GM21515 (cell line): ENCODE data around the gene AGTRAP.
A peak's percentile ranks its signal among the peaks of the same experiment; 100 is the strongest.

Experiments used
- ATAC-seq: cut with Tn5 transposase; IDR thresholded peaks from one replicate; pipeline ENCODE4 v1.9.1; 2021; ENCODE audit not compliant: unreplicated experiment

Gene AGTRAP, protein sequence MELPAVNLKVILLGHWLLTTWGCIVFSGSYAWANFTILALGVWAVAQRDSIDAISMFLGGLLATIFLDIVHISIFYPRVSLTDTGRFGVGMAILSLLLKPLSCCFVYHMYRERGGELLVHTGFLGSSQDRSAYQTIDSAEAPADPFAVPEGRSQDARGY

DNA sequence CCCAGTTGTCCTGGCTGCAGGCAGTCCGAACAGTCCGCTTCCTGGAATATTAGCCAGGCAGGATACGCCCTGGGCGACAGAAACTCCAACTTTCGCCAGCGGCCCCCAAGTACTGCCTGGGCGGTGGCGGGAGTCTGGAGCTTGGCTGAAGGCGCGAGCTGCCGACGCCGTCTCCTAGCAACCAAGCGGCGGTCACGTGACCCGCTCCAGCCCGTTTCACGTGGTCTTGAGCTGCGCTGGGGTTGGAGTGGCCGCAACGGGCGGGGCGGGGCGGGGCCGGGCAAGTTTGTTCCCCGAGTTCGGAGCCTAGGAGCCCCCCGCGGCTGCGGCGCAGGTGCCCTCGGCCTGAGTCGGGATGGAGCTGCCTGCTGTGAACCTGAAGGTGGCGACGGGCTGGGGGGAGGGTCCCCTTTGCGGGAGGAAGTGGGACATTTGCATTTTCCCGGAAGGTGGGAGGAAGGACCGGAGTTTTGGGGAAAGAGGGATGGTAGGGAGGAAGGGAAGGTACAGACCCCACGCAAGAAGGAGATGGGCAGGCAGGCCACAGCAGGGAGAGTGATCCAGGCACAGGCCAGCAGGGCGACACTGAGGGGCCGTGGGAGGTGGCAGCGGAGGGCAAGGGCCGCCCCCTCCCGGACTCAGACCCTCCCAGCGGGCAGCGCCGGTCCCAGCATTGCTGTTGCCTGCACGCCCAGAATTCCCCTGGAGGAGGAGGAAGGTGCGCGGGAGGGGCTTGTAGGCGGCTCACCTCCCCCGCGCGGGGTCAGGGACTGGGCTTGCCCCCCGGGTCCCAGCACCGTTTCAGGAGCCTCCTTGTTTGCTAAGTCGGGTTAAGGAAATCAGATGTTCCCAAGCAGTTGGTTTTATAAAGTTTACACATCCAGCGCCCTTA is at the start of gene AGTRAP:
Gene AGTRAP, plus strand, starts transcription at position 283 of the 892 bp plus-strand sequence. Its CDS starts 73 bp downstream, at position 356.
- peak; percentile 58 for ATAC-seq

DNA sequence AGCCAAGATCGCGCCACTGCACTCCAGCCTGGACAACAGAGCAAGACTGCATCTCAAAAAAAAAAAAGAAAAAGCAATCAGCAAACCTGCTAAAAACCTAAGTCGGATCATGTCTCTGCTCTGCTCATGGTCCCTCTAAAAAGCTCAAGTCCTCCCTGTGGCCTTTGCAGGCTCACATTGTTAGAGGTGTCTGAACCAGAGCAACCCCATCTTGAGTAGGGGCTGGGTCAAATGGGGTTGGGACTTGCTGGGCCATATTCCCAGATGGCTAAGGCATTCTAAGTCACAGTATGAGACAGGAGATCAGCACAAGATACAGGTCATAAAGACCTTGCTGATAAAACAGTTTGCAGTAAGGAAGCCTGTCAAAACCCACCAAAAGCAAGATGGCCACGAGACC is 47.4 kb upstream of the AGTRAP start:
- ATAC-seq: no peak

DNA sequence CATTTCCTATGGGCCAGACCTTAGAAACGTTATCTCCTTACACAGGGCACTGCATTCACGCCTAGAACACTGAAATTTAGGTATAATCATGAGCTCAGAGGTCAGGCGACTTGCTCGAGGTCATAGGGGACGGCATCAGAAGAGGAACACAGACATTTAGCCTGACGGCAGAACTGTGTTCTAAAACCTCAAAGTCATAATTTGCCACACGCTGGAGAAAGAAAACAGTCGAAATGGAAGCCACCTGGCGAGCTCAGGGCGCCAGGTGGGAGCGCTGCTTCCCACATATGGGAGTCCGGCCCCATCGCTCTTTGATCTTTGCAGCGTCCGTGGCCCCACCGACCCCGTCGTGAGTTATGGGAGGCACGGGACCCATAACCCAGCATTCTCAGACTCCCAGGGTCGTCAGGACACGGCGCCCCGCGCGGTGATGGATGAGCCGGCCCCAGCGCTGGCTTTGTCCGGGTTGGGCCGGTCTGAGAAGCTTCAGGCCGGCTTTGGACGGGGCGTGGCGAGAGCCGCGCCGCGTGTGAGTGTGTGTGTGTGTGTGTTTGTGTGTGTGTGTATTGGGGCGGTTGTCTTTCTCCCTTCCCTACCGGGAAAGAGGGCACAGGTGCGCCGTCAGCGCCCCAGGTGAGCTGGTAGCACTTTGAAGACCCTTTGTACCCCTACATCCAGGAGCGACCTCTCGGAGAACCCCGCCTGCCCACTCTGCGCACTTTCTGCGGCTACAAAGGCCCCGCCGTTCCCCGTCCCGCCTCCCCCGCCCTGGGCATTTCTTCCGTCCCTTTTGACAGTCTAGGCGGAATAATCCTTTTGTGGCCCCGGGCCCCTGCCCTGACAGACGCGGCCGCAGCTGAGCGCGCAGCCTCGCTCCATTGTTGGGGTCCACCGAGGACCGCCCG is 45.3 kb upstream of the AGTRAP start:
- no peak for ATAC-seq

DNA sequence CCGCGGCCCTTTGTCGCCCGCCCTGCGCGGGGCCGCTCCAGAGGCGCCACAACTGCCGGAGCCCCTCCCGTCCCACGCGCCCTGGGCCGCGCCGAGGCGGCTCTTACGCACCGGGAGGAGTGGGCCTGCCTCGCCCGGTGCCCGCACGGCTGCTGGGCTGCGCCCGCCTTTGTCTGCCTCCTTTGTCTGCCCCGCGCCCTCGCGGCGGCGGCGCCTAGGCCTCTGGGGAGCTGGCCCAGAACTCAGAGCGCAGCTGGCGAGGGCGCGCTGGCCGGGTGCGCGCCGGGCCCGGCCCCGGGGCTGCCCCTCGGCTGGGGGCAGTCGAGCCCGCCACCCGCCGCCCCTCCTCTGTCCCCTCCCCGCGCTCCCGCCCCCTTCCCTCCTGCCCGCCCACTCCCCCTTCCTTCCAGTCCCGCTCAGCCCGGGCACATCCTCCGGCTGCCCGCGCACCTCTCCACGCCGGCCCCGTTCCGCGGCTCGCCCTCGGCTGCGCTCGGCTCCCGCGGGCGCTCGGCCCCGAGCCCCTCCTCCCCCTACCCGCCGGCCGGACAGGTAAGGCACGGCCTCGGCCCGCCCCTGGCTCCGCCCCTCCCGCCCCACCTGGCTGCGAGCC is 44.5 kb upstream of the AGTRAP start, which contains the start of gene DRAXIN:
Gene DRAXIN, plus strand, starts transcription at position 409 of the 613 bp plus-strand sequence. CDS start 14,549 bp downstream, outside the sequence.
- ATAC-seq: no peak

DNA sequence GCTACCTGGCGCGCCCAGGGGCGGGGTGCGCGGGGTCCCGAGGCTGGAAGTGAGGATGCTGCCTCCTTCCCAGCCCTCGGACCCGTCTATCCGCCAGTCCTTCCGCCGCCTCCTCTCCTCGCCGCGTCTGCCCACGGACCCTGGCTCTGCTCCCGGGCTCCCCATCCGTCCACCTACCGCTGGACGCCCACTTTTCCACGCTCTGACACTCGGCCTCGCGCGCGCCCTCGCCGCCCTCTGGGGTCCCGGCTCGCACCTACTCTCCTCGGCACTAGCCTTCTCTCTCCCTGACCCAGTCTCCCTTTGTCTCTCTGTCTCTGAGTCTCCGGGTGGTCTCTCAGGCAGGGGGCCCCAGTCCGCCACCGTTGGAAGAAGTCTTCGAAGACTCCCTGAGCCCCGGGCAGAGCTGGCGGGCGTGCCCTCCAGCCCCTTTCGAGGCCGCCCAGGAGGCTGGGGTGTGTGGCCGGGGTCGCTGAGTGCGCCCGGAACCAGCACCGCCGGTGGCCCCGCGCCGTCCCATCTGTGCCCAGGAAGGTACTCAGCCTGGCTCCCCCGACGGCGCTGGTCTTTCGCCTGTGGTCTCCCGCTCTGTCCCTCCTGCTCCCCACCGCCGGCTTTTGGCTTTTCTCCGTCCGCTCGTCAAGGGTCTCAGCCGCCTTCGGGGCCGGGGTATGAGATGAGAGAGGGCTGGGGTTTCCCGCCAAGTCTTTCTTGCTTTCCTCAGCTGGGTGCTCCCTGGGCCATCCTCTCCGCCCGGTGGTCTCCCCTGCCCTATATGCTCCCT is 43.8 kb upstream of the AGTRAP start:
- no peak for ATAC-seq

DNA sequence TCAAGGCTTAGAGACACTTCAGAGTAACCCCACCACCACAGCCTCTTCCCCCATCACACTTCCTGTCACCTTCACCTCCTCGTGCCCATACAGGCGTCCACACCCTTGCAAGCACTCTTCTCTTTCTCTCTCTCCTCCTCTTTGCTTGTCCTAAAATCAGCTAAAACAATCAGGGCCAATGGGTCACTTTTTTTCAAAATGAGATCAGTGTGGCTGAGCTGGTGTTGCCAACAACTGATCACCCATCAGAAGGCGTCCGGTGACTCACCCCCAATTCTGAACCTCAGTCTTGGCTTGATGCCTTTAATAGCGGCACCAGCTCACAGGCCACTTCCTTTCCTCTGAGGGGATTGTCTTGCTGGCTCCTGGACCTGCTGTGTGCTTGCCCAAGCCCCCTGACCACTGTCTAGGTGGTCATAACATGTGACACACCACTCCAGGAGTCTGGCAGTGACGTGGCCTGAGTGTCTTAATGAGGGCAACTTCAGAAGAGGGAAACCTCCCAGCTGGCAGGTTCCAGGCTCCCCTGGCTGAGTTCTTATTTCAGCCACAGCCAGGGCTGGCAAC is 42.8 kb upstream of the AGTRAP start:
- ATAC-seq: no peak

DNA sequence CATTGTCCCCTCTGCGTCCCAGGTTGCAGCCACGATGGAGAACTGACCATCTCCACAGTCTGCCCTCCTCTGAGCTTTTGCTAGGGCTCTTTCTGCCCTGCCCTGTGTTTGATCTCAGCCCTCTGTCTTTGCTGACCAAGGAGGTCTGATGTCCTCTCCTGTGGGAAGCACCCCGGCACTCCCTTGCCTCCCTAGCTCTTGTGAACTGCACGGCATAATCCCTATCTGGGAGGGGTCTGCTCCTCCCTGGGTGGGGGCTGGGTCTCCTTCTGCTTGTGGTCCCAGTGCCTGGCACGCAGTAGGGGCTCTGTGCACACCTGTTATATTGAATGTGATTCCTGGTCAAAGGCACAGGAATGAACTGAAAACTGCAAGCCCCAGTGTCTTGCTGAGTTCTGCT is 42.0 kb upstream of the AGTRAP start:
- ATAC-seq: no peak

DNA sequence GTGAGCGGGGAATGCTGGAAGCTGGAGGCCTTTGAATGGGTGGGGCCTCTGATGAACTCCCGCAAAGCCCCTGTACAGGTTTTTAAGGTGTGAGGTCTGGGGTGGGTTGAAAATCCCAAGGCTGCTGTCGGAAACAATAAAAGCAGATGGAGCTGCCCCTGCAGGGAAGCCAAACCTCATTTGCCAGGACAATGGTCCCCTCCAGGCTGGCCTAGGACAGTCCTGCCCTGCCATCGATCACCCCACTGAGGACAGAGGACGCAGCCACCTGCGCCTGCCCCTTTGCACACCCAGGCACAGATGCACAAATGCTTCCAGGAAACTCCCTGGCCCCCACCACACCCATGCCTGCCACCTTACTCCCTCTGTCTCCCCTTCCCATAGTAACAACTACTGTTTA is 40.1 kb upstream of the AGTRAP start:
- ATAC-seq: no peak

DNA sequence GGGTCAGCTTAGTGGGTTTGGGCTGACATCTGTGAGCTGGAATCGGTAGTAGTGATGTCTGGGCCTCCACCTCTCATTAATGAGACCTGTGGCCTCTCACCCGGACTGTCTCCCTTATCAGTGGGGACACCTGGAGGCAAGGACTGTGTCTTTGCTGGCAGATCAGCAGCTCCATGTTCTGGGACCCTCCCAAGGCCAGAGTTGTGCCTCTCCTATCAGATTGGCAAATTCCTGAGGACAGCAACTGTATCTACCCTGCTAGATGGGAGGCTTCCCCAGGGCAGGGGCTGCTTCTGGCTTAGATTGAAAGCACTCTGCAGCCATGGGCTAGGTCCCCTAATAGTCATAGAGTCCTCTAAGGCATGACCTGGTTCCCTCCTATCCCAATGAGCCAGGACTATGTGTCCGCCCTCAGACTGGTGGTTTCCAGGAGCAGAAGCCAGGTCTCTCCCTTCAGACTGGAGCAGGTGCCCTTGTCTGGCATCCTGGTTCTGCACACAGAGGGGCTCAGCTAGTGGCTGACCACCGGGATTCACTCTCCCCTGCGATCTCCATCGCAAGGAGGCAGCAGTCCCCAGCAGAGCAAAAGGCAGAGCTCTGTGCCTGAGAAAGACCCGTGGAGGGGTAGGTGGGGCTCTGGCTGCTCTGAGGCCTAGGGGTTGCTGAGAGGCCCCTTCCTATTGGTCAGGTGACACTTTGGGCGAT is 38.6 kb upstream of the AGTRAP start:
- no peak for ATAC-seq

DNA sequence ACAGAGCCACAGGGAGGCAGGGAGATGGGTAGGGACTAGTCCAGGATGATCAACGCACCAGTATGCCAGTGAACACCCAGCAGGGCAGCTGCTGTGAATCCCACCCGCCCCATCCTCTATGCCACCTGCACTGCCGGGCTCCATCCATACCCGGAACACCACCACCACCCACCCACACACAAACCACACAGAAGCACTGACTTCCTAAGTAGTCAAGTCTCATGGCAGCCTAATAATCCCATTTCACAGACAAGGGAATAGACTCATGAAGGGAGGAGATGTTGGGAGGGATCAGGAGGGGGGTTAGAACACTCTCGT is 38.1 kb upstream of the AGTRAP start:
- no peak for ATAC-seq

DNA sequence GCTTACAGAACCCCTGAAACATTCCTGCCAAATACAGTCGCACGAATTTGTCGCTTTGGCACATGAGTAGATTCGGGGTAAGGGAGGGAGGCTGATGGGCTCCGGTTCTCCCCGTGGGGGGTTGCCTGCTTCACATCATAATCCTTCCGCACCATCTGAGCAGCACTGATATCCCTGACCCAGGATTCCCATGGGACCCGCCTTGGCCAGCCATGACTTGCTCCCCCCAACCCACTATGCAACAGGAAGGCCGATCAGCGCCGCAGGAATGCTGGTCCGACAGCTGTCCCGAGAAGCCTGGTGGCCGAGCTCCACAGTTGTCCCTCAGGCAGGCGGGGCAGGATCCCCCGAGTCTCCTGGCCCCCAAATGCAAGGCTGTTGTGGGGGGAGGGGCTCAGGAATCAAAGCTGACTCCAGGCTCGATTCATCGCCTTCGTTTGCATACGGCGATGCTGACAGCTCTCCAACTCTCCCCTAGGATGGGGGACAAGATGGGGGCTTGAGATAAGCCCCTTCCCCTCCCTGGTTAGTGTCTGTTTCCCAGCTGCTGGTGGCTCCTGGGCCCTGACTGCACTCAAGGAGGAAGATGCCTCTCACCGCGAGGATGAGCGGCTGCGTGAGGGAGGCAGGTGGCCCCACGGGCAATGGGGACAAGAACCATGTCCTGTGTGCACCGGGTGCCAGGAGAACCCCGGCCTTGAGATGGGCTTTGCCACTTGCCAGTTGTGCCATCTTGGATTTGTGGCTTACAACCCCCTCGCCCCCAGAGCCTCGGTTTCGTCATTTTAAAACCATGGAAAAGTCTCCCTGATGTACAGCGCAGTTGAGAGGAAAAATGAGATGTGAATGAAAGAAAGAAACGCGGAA is 35.1 kb upstream of the AGTRAP start:
- no peak for ATAC-seq

DNA sequence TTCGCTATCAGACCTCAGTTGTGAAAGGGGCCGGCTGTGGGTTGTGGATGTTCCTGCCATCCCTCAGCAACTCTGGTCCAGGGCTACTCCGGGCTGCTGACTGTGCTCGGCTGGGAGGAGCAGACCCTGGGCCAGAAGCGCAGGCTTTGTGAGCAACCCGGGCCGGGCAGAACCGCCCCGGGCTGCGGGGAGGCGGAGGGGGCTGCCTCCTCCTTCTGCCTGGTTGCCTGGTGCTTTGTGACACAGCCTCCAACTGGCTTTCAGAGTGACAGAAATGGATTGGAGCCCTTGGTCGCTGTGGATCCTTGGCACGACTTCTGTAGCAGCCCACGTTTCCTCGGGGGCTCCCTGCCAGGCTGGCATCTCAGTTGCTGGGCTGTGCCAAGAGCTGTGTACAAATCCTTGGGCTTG is 34.4 kb upstream of the AGTRAP start:
- no peak for ATAC-seq

DNA sequence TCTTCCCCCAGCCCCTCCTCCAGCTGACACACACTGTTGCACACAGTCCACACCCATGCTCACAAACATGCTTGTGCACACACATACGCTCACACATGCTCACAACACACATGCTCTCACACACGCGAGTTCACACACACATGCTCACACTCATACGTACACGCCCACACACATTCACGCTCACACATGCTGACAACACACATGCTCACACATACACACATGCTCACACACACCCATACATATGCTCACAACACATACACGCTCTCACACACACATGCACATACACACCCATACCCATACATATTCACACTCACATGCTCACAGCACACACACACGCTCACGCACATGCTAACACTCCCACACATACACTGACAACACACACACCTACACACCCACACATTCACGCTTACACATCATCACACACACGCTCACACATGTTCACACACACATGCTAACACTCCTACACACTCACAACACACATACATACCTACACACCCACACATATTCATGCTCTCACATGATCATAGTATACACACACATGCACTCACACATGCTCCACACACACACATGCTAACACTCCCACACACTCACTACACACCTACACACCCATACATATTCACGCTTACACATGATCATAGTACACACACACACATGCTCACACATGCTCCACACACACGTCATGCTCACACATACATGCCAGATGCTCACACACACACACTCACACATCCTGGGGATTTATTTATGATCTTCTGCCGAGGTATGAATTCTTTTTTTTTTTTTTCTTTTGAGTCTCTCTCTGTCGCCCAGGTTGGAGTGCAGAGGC is 33.7 kb upstream of the AGTRAP start:
- ATAC-seq: no peak

DNA sequence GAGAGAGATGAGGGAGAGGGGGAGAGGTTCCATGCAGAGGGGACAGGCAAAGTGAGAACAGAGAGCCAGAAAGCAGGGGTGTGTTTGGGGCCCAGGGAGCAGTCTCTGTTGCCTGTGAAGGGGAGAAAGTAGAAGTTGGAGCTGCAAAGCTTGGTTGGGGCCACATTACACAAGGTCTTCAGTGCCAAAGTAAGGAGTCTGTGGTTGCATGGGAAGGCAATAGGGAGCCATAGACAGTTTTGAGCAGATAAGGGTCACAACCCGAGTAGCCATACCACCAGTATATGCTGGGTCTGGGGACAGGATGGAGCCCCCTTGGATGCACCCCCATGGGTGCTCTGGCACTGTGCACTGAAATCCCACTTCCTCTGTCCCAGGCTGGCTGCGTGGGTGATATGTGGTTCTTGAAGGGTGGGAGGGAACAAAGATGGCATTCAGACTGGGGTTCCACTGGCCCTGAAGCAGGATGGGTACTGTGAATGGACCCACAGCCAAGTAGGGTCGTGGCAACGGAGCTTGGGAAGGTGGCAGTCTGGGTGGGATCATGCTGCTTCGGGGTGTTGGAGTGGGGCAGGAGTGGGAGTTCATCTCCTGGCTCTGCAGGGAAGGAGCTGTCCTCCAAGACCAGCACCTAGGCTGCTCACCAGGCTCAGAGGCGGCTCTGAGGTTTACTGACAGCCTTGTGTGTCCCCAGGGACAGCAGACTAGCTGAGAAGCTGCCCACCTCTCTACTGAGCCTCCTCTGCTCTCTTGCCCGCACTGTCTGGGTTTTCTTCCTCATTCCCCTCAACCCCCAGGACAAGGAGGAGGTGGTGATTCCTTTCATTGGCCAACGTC is 32.4 kb upstream of the AGTRAP start:
- ATAC-seq: no peak

DNA sequence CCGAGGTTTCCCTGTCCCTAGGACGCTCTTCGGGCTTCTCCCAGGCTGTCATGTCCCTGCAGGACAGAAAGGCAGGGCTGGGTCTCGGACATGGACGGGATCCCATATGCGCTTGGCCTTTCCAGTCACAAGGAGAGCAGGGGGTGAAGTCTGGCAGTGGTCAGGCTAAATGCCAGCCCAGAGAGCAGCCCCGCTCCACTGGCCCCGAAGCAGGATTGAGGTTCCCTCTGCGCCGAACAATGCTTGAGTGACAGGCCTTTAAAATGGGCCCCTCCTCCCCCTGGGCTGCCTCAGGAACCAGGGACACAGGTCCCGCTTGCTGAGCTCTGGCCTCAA is 31.8 kb upstream of the AGTRAP start:
- ATAC-seq: no peak

DNA sequence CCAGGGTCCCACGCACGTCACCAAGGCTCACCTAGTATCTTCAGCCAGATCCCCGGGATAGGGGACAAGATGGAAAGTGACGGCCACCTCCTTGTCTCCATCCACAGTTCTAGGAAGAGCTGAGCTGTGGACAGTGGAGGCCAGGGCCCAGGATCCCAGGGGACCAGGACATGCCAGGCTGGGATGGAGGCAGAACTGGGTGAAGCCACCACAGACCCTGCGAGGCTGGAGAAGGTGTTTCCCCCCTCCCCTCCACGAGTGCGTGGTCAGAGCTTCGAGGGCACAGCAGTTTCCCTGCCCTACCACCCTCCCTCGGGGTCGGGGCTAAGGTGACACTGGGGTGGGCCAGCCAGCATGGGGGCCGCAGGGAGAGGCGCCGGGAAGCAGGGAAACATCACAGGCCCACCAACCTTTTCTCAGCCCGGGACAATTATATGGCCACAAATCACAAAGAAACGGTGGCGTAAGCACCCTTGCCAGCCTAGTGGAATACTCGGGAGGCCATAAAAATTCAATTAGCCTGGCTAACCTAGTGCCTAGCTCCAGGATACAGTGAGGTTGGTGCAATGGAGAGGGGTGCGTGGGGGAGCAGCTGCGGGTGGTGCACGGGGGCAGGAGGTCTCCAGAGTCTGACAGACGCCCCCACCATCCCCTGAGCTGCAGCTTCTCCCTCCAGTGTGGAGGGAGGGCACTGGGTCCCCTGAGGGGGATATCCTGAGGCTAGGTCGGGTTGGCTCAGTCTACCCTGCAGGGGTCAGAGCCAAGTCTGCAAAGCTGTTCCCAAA is 31.1 kb upstream of the AGTRAP start:
- no peak for ATAC-seq
